ENCODE data around the gene SENP6. TPM values are rescaled to one million over a fixed set of nuclear protein-coding genes. Genes with fewer than 3 reads are reported as not detected.

The SENP6 gene
- total RNA-seq, 2 donors from 2014 or later = 71.5 to 99.5 TPM

DNA sequence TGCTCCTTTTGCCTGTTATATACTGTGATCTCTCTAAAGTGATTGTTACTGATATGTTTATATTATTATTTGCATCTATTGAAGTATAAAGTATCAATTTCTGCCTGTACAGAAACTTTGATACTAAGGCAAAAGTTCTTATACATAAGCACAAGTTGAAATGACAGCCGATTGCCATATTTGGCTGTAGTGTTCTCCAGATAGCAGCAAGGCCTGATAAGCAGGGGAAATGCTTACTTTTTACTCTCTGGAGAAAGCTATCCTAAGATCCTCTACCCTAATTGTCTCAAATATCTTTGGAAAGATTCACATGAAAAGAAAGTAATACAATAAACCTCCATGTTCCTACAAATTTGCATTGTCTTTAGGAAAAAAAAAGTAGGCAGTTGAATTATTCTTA lies 31.4 kb downstream of the SENP6 start:
- DNase-seq (ENCODE audit: low spot score) = no peak
- Histone ChIP-seq H3K4me3 (no peak overlapping the region), H3K4me1 (replicated peaks) (no peaks in the 10 kb centered on the region), H3K27ac (no peak overlapping the region), H3K27me3 (replicated peaks; ENCODE audit: insufficient read depth) (no peaks in the 10 kb centered on the region), H3K36me3 (no peaks in the 10 kb centered on the region), H3K9me3 (no peaks in the 10 kb centered on the region)
- intact Hi-C loops (cut with DNase I) = no loop called here
- TF ChIP-seq POLR2AphosphoS5 (IDR thresholded peaks at IDR 0.05) (no peak), POLR2A (IDR thresholded peaks at IDR 0.05) (no peak)
- TF ChIP-seq, protein P1, sequence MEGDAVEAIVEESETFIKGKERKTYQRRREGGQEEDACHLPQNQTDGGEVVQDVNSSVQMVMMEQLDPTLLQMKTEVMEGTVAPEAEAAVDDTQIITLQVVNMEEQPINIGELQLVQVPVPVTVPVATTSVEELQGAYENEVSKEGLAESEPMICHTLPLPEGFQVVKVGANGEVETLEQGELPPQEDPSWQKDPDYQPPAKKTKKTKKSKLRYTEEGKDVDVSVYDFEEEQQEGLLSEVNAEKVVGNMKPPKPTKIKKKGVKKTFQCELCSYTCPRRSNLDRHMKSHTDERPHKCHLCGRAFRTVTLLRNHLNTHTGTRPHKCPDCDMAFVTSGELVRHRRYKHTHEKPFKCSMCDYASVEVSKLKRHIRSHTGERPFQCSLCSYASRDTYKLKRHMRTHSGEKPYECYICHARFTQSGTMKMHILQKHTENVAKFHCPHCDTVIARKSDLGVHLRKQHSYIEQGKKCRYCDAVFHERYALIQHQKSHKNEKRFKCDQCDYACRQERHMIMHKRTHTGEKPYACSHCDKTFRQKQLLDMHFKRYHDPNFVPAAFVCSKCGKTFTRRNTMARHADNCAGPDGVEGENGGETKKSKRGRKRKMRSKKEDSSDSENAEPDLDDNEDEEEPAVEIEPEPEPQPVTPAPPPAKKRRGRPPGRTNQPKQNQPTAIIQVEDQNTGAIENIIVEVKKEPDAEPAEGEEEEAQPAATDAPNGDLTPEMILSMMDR (IDR thresholded peaks at IDR 0.05) = no peak
- WGBS = 80% methylated on average over 1 of the region's 1 CpG

DNA sequence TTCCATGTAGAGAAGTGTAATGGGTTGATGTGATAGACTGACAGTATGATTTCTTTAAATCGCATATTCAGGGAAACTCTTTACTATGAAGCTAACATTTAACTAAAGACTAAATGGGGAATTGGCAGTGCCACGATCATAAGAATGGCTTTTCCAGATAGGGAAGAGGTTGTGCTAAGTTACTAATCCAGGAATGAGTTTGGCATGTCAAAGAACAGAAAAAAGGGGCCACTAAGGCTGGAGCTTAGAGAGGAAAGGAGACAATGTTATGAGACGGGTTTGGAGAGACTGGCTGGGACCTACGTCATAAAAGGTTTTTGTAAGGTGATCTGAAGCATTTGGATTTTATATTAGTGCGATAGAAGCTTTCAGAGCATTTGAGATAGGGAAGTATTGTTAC lies 40.6 kb downstream of the SENP6 start:
- Histone ChIP-seq H3K4me3 (no peak overlapping the region), H3K27ac (no peak overlapping the region), H3K9me3 (no peaks in the 10 kb centered on the region), H3K36me3 (no peaks in the 10 kb centered on the region), H3K27me3 (replicated peaks; ENCODE audit: insufficient read depth) (no peaks in the 10 kb centered on the region), H3K4me1 (replicated peaks) (no peaks in the 10 kb centered on the region)
- WGBS = 91% methylated on average over 5 of the region's 5 CpGs
- TF ChIP-seq POLR2A (IDR thresholded peaks at IDR 0.05) = no peak
- TF ChIP-seq, protein P1 (IDR thresholded peaks at IDR 0.05) = no peak
- no peak for DNase-seq (ENCODE audit: low spot score)
- intact Hi-C loops (cut with DNase I) = no loop called here

DNA sequence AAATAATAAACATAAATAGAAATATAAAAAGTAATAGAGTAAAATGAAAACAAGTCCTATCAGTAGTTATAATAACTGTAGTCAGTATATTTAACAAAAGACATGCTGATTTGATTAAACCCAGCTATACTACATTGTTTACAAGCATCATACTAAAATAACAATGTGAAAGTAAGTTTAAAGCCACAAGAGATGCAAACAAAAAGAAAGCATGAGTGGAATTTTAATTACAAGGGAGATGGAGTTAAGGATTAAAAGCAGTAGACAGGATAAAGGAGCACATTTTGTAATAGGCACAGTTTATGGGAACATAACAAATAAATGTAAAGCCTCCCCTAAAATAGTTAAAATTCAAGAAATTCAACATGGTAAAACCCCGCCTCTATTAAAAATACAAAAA lies 41.5 kb downstream of the SENP6 start:
- Histone ChIP-seq H3K4me3 (no peak overlapping the region), H3K4me1 (replicated peaks) (no peaks in the 10 kb centered on the region), H3K36me3 (no peaks in the 10 kb centered on the region), H3K9me3 (no peaks in the 10 kb centered on the region), H3K27ac (no peak overlapping the region), H3K27me3 (replicated peaks; ENCODE audit: insufficient read depth) (no peaks in the 10 kb centered on the region)
- 81% methylated on average over 1 of the region's 1 CpG for WGBS
- no peak for TF ChIP-seq POLR2AphosphoS5 (IDR thresholded peaks at IDR 0.05)
- TF ChIP-seq, protein P1 (IDR thresholded peaks at IDR 0.05) = no peak
- TF ChIP-seq POLR2A (IDR thresholded peaks at IDR 0.05) = no peak
- no peak for DNase-seq (ENCODE audit: low spot score)
- intact Hi-C loops (cut with DNase I) = no loop called here

DNA sequence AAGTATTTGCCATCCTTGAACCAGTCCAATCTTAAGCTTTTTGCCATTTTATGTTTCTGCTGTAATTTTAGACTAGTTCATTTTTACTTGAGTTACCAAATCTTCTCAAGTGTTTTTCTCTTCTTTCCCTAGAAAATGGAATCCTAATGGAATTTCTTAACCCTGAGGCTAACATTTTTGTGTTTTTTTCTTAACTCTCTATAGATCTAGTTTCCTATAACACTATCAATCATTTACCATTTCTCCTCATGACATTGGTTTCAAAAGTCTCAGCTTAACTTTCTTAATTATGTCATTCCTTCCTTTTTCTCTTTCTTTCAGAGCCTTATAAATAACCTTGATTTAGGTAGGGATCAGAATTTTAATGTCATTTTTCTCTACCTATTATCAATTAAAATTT lies 54.8 kb downstream of the SENP6 start:
- H3K27ac ChIP-seq = no peak overlapping the region
- no peaks in the 10 kb centered on the region for H3K9me3 ChIP-seq
- intact Hi-C loops (cut with DNase I) = no loop called here
- H3K27me3 ChIP-seq (replicated peaks; ENCODE audit: insufficient read depth) = no peaks in the 10 kb centered on the region
- DNase-seq (ENCODE audit: low spot score) = no peak
- H3K4me3 ChIP-seq = no peak overlapping the region
- no peaks in the 10 kb centered on the region for H3K36me3 ChIP-seq
- TF ChIP-seq POLR2AphosphoS5 (IDR thresholded peaks at IDR 0.05) (no peak), POLR2A (IDR thresholded peaks at IDR 0.05) (no peak)
- TF ChIP-seq, protein P1 (IDR thresholded peaks at IDR 0.05) = no peak
- no peaks in the 10 kb centered on the region for H3K4me1 ChIP-seq (replicated peaks)

DNA sequence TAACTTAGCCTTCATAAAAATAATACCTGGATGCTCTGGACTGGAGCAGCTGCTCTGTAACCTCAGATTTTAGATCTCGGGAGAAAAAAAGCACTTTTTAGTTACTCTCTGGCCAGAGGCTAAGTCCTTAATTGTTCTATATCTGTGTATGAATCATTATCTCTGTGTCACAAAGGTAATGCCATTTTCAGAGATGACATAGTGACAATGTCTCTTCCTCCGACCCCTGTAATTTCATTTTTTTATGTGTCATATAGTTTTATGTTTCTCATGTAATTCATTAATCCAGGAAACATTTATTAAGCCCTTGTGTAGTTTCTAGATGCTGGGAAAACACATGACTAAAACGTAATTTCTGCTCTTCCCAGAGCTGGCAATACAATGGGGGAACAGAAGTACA lies 55.6 kb downstream of the SENP6 start:
- TF ChIP-seq POLR2AphosphoS5 (IDR thresholded peaks at IDR 0.05) (no peak), POLR2A (IDR thresholded peaks at IDR 0.05) (no peak)
- TF ChIP-seq, protein P1 (IDR thresholded peaks at IDR 0.05) = no peak
- no peak for DNase-seq (ENCODE audit: low spot score)
- no peak overlapping the region for H3K27ac ChIP-seq
- no peaks in the 10 kb centered on the region for H3K9me3 ChIP-seq
- H3K27me3 ChIP-seq (replicated peaks; ENCODE audit: insufficient read depth) = no peaks in the 10 kb centered on the region
- WGBS = 59% methylated on average over 3 of the region's 3 CpGs
- H3K36me3 ChIP-seq = no peaks in the 10 kb centered on the region
- intact Hi-C loops (cut with DNase I) = no loop called here
- H3K4me3 ChIP-seq = no peak overlapping the region
- H3K4me1 ChIP-seq (replicated peaks) = no peaks in the 10 kb centered on the region

All from prostate gland (tissue), 2 donors.